ENCODE data around the gene CTIF.
"Not testable (repeated sequence)": the region's sequence is repeated elsewhere in the genome, so short reads cannot be mapped to it uniquely, and the experiment has no call there.

CTIF gene

GRCh38 chr18:48649231-48649630 is 110.4 kb downstream of the CTIF start:
- DNase-seq: no peak

GRCh38 chr18:48654591-48654990 is 115.8 kb downstream of the CTIF start:
- not testable (repeated sequence) for DNase-seq

DNA sequence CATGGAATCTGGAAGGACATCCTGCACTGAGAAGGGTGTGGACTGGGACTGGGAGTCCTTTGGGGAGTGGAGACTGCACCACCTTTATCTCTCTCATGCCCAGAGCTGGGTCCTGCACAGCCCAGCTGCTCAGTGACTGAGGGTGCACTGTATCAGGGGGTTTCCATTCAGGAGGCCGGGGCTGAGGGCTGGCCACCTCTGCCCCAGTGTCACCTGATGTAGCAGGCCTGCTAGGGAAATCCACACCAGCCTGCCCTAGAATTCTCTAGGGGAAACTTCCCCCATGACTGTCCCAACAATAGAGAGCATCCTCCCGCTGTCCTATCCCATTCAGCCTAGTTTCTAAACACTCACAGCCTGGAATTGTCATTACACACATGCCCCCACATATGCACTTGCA is 116.7 kb downstream of the CTIF start:
- DNase-seq: no peak

DNA sequence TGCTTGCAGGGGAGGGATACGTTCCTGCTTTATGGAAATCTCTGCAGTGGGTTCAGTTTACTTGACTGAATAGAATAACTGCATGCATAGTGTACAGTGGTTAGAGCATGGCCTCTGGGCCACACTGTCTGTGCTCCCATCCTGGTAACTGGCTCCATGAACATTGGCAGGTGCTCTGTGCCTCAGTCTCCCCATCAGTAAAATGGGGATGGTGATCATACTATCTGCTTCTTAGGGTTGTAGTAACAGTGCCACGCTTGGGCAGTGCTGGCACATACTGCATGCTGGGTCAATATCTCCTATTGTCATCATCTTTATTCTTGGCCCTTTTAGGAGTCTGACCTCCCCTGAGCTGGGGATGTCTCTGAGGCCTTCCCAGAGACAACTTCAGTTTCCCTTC is 117.3 kb downstream of the CTIF start:
- no peak for DNase-seq

DNA sequence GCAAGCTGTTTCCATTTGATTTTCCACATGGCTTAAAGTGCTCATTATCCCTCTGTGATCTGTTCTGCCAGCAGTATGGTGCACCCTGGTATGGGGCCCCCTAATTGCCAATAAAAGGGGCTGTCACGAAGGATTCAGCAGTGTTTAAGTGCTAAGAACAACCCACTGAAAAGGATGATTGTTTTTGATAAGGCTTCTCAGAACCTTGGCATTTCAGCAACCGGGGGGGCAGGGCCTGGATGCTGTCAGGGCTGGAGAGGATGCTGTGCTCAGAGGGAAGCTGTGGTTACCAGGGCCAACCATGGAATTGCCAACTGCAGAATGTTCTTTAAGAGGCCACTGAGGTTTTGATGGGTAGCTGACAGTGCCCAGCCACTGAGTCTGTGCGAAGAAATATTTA is 117.8 kb downstream of the CTIF start:
- DNase-seq: no peak

DNA sequence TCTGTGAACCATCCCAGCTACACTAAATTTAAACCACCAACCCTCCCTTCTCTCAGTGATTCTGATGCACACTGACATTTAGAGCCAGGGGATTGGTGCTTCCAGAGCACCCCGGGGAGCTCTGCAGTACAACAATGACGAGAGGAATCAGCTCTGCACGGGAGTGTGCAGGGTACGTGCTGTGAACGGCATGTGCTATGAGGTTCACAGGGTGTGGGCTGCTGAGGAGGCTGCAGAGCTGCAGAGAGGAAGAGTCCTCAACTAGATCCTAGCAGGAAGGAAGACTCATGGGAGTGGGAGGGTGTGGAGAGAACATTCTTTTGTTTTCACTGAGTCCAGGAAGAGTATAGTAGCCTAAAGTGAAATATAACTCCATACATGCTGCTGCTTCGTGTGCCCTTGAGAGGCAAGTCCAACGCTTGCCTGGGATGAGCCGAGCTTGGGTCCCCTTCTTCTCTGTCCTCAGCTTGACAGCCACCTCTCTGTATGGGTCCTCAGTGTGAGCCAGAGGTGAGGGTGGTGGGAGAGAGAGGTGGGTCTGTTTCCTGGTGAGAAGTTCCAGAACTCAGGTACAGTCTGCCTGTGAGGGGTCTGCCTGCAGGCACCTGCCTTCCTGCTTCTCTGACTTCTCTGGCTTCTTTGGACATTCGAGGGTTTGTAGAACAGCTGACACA is 118.8 kb downstream of the CTIF start:
- DNase-seq: no peak

- no peak for DNase-seq
Observed at GRCh38 chr18:48658721-48659120, 119.9 kb downstream of the CTIF start.

DNA sequence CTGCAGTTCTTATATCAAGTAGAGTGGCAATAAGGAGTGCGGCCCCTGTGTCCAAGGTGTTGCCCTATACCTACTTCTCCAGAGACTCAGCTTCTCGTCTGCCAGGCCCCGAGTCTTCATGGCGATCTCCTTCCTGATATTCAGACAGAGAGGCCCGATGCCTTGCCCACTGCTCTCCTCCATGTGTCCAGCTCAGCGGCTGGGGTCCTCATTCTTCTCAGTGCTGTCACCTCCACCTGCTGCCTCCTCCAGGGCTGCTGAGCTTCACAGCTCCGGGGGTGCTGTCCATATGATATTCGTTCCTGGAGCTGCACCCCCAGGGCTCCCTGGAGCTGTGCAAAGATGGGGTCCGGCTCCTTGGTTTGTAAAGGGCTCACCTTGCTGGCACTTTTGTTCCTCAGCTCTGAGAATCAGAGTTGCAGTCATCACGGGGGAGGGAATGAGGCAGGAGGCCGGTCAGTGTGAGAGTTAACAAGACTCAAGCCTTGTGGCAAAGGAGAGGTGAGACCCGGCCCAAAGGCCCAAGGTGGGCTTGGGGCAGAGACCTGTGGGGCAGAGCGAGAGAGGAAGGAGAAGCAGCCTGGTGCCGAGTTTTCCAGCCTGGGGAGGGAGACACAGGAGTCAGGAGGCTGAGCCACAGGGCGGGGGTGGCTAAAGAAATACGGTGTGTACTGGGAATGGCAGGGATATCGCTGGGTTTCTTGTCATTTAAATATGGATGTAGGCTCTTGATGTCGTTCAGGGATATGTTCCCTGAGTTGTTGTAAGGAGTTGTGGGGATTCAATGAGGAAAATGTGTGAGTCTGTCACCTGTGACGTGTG is 120.6 kb downstream of the CTIF start:
- no peak for DNase-seq

DNA sequence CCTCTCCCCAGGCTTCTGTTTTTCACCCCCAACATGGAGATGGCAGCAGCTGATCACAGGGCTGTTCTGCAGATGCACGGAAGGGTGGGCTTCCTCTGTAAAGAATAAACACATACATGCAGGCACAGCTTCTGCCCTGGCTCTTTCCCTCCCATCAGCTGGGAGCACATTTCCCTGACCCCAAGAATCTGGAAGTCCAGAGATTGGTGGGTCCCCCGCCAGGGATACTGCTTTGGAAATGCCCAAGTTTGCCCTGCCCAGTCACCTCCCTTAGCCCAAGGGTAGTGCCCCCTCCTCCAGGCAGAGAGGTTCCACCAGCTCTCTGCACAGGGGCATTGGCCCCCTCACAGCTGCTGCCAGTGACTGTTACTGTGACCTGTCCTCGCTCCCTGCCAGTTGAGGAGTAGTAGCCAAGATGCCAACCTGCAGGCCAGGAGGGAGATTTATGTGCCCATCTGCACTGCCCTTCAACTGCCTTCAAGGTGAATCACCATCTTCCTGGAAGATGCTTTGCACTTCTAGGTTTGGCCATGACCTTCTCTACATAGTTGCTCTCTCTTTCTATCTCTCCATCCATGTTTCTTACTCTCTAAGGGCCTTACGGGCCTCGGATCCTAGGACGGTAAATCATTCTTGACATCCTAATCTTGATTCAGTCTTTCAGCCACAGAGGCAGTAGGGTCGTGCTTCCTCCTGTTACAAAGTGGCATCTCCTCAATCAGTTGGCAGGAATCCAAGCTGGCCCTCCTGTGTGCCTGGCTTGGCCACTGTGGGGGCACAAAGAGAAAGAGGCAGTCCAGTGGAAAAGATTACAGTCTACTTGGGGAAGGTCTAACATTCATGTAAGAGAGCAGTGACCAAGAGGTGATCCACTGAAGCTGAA is 121.8 kb downstream of the CTIF start:
- DNase-seq: no peak

- no peak for DNase-seq
Observed at GRCh38 chr18:48661421-48661820, 122.6 kb downstream of the CTIF start.

DNA sequence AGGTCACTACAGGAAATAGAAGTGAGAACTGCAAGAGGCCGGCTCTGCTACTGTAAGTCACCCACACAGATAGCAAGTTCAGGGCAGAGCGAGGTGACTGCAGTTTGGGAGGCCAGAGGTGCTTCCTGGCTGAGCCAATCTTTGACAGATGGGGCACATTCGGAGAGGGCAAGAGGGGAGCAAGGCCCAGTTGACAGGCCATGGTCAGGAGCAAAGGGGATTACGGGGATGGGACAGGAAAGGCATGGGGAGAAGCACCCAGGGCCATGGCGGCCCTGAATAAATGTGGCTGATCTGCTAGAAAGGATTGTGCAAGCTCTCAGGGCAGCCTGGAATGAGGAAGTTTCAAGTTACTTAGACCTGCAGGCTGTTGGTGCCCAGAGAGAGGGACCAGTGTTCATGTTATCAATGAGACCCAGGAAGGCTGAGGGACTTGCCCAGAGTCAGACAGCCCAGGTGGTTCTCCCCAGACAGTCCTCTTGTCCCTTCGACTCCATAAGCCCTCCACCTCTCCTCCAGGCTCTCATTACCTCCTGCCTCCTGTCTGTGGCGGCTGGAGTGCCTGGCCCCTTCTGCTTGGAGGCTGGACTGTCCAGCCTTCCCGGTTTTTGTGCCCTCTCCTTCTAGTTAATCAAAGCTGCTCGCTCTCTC is 123.3 kb downstream of the CTIF start:
- DNase-seq: no peak

- DNase-seq: no peak
Observed at GRCh38 chr18:48663096-48663930, 124.5 kb downstream of the CTIF start.

DNA sequence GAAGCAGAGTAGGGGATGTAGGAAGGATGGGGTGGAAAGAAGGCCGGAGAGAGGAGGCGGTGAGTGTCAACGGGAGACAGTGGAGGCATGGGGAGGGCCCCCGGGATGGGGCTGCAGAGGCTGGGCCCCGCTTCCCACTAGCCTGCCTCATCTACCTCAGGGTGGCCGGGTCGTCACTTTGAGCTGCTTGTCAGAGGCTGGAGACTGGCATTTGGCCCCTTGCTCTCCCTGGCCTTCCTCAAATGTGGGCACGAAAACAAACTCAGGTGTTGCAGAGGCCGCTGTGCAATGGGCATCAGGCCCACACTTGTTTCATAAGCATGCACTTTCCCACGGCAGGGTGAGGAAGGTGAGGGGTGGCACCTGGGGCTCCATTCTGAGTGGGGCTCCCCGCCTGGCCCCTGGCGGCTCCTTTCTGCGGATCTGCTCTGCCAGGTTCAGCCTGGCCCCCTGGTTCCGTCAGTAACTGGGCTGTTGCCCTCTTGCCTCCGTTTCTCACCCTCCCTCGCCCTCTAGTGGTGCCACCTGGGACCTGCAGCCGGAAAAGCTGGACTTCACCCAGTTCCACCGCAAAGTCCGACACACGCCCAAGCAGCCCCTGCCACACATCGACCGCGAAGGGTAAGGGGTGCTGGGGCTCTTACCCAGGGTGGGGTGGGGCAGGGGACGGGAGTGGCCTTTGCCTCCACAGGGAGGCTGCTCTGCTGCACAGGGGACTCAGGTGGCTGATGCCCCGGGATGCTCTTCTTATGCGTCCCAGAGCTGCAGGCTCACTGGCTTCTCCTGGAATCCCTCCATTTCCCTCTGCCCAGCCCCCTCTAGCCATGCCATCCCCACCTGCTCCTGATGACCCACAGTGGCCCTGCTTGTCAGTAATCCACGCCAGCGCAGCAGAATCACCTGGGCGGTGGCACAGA is 125.4 kb downstream of the CTIF start:
- DNase-seq: peak; percentile 43

DNA sequence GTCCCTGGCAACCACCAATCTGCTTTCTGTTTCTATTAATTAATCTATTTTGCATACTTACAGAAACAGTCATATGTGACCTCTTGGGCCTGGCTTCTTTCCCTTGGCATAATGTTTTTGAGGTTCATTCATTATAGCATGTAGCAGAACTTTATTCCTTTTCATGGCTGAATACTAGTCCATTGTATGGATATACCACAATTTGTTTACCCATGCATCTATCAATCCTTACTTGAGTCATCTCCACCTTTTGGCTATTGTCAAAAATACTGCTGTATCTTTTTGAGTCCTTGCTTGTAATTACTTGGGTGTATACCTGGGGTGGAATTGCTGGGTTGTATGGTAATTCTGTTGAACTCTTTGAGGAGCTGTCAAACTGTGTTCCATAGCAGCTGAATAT is 126.8 kb downstream of the CTIF start:
- DNase-seq: no peak

- no peak for DNase-seq
Observed at GRCh38 chr18:48666613-48667012, 127.8 kb downstream of the CTIF start.

DNA sequence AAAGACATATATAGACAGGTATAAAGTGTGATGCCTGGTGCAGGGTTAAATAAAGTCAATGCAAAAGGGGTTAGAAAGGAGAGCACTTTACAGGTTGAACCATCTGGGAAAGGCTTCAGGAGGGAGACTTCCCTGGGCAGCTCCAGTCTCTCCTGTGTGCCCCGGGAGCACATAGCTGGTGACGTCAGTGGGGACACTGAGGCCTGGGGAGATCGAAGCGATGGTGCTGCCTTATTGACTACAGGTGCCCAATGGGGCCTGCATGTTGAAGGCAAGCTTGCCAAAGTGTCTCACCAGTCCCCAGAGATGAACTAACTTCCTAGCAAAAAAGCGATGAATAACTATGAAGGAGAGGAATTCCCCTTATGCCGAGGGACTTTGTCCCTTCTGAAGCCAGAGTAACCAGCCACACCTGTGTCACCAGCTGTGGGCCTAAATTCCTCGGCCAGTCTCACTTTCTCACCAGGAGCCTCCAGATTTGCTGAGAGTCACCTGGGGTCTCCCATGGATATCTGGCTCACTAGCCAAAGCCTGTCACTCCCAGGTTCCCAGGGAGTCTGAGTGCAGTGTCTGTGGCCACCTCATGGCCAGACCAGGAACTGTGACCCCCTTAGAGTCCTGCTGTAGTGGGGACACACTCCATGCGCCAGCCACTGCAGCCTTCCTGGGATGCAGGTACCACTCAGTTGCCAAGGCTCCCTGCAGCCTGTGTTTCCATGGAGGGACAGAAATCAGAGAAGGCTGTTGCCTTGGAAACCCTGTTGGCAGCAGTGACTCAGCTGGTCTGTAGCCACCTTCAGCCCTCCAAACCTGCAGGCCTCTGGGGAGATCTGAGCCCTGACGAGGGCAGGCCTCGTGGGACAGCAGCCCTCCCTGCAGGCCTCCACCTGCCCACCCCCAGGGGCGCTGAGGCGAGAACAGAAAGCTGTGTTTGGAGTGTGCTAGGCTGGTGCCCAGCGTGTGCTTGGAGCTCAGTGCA is 128.7 kb downstream of the CTIF start:
- DNase-seq: no peak

DNA sequence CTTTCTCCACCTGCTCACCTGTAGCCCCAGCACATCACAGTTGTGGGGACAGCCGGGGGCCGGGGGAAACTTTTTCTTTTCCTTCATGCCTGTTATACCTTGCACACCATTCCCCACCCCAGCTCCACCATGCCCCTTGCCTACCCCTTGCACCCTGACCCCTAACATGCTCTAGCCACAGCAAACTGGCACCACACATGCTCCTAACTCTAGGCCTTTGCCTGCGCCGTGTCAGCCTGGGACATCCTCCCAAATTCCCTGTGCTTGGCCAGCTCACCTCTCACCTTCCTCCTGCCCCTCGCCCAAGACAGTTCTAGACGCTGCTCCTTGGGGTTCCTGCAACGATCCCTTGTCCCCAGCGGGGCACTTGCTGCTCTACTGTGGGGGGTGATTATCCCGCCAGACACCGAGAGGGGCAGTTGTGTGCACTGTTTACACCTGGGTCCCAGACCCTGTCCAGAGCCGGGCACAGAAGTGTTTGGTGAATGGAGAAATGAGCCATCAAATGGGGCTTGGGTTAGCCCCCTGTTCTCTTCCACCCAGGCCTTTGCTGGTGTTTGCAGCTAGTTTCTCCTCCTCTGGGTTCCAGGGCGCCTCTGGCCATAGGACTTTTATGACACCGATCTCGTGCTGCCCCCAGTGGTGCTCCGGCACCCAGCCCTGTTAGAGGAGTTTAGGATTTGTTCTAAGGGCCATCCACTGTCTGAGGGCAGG is 129.8 kb downstream of the CTIF start:
- DNase-seq: no peak

DNA sequence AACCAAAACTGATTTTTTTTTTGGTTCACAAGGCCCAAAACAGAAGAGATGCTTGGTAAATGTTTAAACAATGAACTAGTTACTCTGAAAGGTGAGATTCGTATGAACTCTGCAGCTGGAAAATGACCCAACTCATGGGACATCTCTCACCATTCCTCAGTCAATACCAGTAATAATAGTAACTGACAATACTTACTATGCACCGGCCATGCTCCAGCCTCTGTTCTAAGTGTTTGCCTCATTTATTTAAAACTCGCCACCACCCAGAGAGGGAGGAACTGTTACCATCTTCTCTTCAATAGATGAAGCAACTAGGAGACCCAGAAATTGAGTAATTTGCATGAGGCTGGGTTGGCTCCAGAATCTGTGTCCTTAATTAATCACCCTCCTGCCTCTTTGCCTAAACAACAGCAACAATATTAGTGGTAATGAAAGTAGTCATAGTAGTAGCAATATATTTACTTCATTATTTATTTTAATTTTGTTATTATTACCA is 130.4 kb downstream of the CTIF start:
- DNase-seq: no peak

Data from activated naive CD4-positive, alpha-beta T cell treated with anti-CD3 and anti-CD28 coated beads, Interleukin-2, amount 50 U/mL, for 16 hours (primary cell).